DND-41 (cell line): Measurements from ENCODE around the gene TMEM184C.

ENCODE experiments used
- ATAC-seq: fragments of 200-7000 bp; cut with Tn5 transposase; 3 replicates; pipeline ENCODE4 v1.9.1; 2021; ENCODE audit warnings: low read depth; ENCODE audit not compliant: insufficient read depth
- DNase-seq: peaks from one replicate; pipeline ENCODE4 v3.0.0-alpha.2; 2020
- H2AFZ ChIP-seq: 2 replicates; pipeline ENCODE4 v1.6.0; 2012; ENCODE audit warnings: low read depth, low read length
- H3K27ac ChIP-seq: 2 replicates; pipeline ENCODE4 v1.5.1; 2012; ENCODE audit warnings: low read length, inconsistent platforms
- H3K27me3 ChIP-seq: fragments of 200-600 bp; sonication (generic); 2 replicates; pipeline ENCODE4 v1.6.0; 2012; ENCODE audit warnings: low read length, mild to moderate bottlenecking, inconsistent platforms; ENCODE audit not compliant: insufficient read depth, poor library complexity
- H3K36me3 ChIP-seq: 2 replicates; pipeline ENCODE4 v1.5.1; 2012; ENCODE audit warnings: low read length, inconsistent platforms; ENCODE audit not compliant: insufficient read depth
- H3K4me1 ChIP-seq: 2 replicates; pipeline ENCODE4 v1.5.1; 2012; ENCODE audit warnings: mild to moderate bottlenecking, low read length; ENCODE audit not compliant: insufficient read depth
- H3K4me2 ChIP-seq: 2 replicates; pipeline ENCODE4 v1.6.0; 2012; ENCODE audit warnings: mild to moderate bottlenecking, moderate library complexity, low read length, inconsistent platforms; ENCODE audit not compliant: insufficient read depth
- H3K4me3 ChIP-seq, 2 experiments: fragments of 200-600 bp in 1 of 2; shearing (Covaris generic) in 1 of 2; 2 replicates each; pipeline ENCODE4 v1.5.1; 2012 to 2016; ENCODE audit warnings: inconsistent platforms in 2 of 2, low read length in 2 of 2, mild to moderate bottlenecking in 2 of 2, low read depth in 1 of 2, moderate library complexity in 1 of 2
- H3K79me2 ChIP-seq: 2 replicates; pipeline ENCODE4 v1.6.0; 2012; ENCODE audit warnings: low read length, inconsistent platforms; ENCODE audit not compliant: insufficient read depth
- H3K9ac ChIP-seq: 2 replicates; pipeline ENCODE4 v1.6.0; 2012; ENCODE audit warnings: low read depth, mild to moderate bottlenecking, inconsistent platforms, low read length, moderate library complexity
- H3K9me3 ChIP-seq: 2 replicates; pipeline ENCODE4 v1.5.1; 2012; ENCODE audit warnings: low read length, moderate library complexity, mild to moderate bottlenecking, inconsistent platforms; ENCODE audit not compliant: insufficient read depth, severe bottlenecking
- H4K20me1 ChIP-seq: 2 replicates; pipeline ENCODE4 v1.6.0; 2012; ENCODE audit warnings: low read length; ENCODE audit not compliant: insufficient read depth
- EZH2 ChIP-seq: IDR thresholded peaks from 3 replicates; pipeline ENCODE4 v1.6.1; 2012; ENCODE audit warnings: borderline replicate concordance, low read depth, mild to moderate bottlenecking, moderate library complexity, low read length, inconsistent platforms; ENCODE audit not compliant: severe bottlenecking
- TF ChIP-seq, protein P1 (sequence below): IDR thresholded peaks from 2 replicates; pipeline ENCODE4 v1.5.1; 2012; ENCODE audit warnings: borderline replicate concordance, low read length, moderate library complexity, mild to moderate bottlenecking; ENCODE audit not compliant: poor library complexity, severe bottlenecking; ENCODE audit errors: extremely low read depth

TMEM184C gene

DNA sequence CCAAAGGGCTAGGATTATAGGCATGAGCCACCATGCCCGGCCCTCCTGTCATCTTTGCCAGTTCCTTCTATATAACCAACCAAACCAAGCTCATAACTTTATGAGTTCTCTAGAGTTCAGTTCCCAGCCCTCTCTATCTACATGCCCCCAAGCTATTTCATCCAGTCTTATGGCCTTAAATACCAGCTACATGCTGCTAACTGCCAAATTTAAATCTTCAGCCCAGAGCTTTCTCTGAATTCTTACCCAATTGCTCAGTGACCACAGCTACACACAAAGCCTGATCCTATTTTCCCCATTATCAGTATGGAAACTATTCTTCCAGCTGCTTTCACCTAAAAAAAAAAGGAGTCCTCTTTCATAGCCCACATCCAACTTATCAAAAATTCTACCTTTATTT, 23.1 kb downstream of the TMEM184C start:
- no peak for DNase-seq
- Histone ChIP-seq H3K36me3 (peaks cover 61% of the 10 kb centered on the region), H3K27me3 (no peaks in the 10 kb centered on the region)

DNA sequence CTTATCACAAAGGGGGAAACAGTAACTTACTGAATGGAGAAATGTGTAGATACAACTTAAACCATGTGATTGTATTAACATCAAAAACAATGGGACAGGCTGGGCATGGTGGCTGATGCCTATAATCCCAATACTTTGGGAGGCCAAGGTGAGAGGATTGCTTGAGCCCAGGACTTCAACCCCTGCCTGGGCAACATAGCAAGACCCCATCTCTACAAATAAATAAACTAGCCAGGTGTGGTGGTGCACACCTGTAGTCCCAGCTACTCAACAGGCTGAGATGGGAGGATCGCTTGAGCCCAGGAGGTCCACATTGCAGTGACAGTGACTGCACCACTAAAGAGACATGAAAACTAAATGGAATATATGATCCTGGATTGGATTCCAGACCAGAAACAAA, 26.4 kb downstream of the TMEM184C start:
- H3K27ac ChIP-seq, result no peak overlapping the region
- peaks cover 39% of the 10 kb centered on the region for H3K36me3 ChIP-seq
- no peaks in the 10 kb centered on the region for H3K4me1 ChIP-seq
- no peak overlapping the region for H3K4me2 ChIP-seq
- no peak overlapping the region for H3K9ac ChIP-seq
- H3K27me3 ChIP-seq, result no peaks in the 10 kb centered on the region
- no peaks in the 10 kb centered on the region; the same call in 1 of the 2 replicates for H4K20me1 ChIP-seq
- peaks cover 8% of the 10 kb centered on the region; the same call in 1 of the 2 replicates for H3K79me2 ChIP-seq
- H3K4me3 ChIP-seq, result no peak overlapping the region
- H3K9me3 ChIP-seq, result no peaks in the 10 kb centered on the region
- TF ChIP-seq, protein P1, sequence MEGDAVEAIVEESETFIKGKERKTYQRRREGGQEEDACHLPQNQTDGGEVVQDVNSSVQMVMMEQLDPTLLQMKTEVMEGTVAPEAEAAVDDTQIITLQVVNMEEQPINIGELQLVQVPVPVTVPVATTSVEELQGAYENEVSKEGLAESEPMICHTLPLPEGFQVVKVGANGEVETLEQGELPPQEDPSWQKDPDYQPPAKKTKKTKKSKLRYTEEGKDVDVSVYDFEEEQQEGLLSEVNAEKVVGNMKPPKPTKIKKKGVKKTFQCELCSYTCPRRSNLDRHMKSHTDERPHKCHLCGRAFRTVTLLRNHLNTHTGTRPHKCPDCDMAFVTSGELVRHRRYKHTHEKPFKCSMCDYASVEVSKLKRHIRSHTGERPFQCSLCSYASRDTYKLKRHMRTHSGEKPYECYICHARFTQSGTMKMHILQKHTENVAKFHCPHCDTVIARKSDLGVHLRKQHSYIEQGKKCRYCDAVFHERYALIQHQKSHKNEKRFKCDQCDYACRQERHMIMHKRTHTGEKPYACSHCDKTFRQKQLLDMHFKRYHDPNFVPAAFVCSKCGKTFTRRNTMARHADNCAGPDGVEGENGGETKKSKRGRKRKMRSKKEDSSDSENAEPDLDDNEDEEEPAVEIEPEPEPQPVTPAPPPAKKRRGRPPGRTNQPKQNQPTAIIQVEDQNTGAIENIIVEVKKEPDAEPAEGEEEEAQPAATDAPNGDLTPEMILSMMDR, result no peak
- no peak for TF ChIP-seq EZH2
- ATAC-seq (no peak), DNase-seq (no peak)
- no peak overlapping the region for H2AFZ ChIP-seq

More for the DNA sequence above, 23.1 kb downstream of the TMEM184C start:
- H3K79me2 ChIP-seq, result peaks cover 6% of the 10 kb centered on the region; the same call in 1 of the 2 replicates
- no peaks in the 10 kb centered on the region; the same call in 1 of the 2 replicates for H4K20me1 ChIP-seq
- H3K4me1 ChIP-seq, result no peaks in the 10 kb centered on the region
- TF ChIP-seq, protein P1, result no peak
- no peak for TF ChIP-seq EZH2
- no peak overlapping the region for H3K27ac ChIP-seq
- no peaks in the 10 kb centered on the region for H3K9me3 ChIP-seq
- no peak for ATAC-seq
- no peak overlapping the region for H2AFZ ChIP-seq
- H3K4me3 ChIP-seq, result no peak overlapping the region
- H3K9ac ChIP-seq, result no peak overlapping the region
- H3K4me2 ChIP-seq, result no peak overlapping the region

DNA sequence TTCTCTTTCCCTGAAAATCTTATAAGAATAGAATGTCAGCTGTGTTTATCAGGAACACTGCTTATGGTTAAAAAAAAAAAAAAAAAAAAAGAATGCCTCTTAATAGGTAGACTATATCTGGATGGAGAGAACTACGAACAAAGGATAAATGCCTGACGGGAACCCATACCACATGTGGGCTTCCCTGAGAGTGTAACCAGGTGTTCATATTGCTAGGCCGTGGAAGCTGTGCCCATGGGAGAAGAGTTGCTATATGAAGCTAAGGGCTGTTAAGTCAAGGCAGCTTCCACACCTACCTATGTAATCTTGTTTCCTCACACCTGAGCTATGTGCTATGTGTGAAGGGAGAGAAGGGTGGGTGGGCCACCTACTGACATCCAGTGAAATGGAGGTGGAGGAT, 27.3 kb downstream of the TMEM184C start:
- Histone ChIP-seq H2AFZ (no peak overlapping the region), H3K36me3 (peaks cover 41% of the 10 kb centered on the region)
- TF ChIP-seq, protein P1, result no peak
- TF ChIP-seq EZH2, result no peak

More for the DNA sequence above, 27.3 kb downstream of the TMEM184C start:
- DNase-seq (no peak), ATAC-seq (no peak)
- Histone ChIP-seq H3K9ac (no peak overlapping the region), H3K4me3 (no peak overlapping the region), H3K9me3 (no peaks in the 10 kb centered on the region), H3K4me2 (no peak overlapping the region), H3K4me1 (no peaks in the 10 kb centered on the region), H3K27me3 (no peaks in the 10 kb centered on the region), H4K20me1 (no peaks in the 10 kb centered on the region; the same call in 1 of the 2 replicates), H3K27ac (no peak overlapping the region), H3K79me2 (peaks cover 11% of the 10 kb centered on the region; the same call in 1 of the 2 replicates)
